Posterior vena cava (tissue), 2 donors: ENCODE data around the gene CEP120. TPM values are rescaled to one million over a fixed set of nuclear protein-coding genes. Genes with fewer than 3 reads are reported as not detected.
"Not testable (repeated sequence)": the region's sequence is repeated elsewhere in the genome, so short reads cannot be mapped to it uniquely, and the experiment has no call there.

Source experiments
- DNase-seq: peaks from one replicate; pipeline ENCODE4 v3.0.0-alpha.2; 2020; ENCODE audit warnings: low spot score
- intact Hi-C, 2 donors: fragments of 100-400 bp; cut with DNase I; formaldehyde crosslinking; loops; one replicate each; pipeline versions ENCODE4 v1.14.1 to v1.14.2; 2022 to 2023
- total RNA-seq, 2 donors: library from RNA; stranded (reverse); fragmentation: NEBNext Ultra II Directional; extraction: Animal tissue kit (Norgen Biotek cat#: 25700); gene quantifications; one replicate each; pipeline ENCODE4 v1.2.1, GENCODE V29; 2021
- donor health status: DM: yes; HTN: yes; CAD: no.
- donor health status: DM: yes; HTN: yes; CAD: no.

Gene CEP120
- total RNA-seq, 2 donors from 2014 or later = 14.8 to 18.2 TPM

- no peak for DNase-seq
- intact Hi-C loops = no loop called here
Observed at GRCh38 chr5:123440456-123441181, 17.4 kb upstream of the CEP120 start.

- intact Hi-C loops = no loop called here
- DNase-seq = no peak
Observed at GRCh38 chr5:123439709-123440108, 16.5 kb upstream of the CEP120 start.

GRCh38 chr5:123438902-123439301 is 15.7 kb upstream of the CEP120 start:
- intact Hi-C loops = no loop called here
- DNase-seq = no peak

- intact Hi-C loops = no loop called here
Observed at GRCh38 chr5:123438244-123438643, 15.0 kb upstream of the CEP120 start.

GRCh38 chr5:123436201-123436600 is 13.0 kb upstream of the CEP120 start:
- DNase-seq = no peak
- intact Hi-C loops = no loop called here

More at GRCh38 chr5:123438244-123438643, 15.0 kb upstream of the CEP120 start:
- DNase-seq = no peak

GRCh38 chr5:123434796-123435195 is 11.6 kb upstream of the CEP120 start:
- DNase-seq = no peak
- intact Hi-C loops = no loop called here

GRCh38 chr5:123433596-123433995 is 10.4 kb upstream of the CEP120 start:
- intact Hi-C loops = no loop called here

GRCh38 chr5:123430441-123430840 is 7.2 kb upstream of the CEP120 start:
- DNase-seq, intact Hi-C loops: not testable (repeated sequence)

More at GRCh38 chr5:123433596-123433995, 10.4 kb upstream of the CEP120 start:
- DNase-seq = no peak

GRCh38 chr5:123429993-123430392 is 6.8 kb upstream of the CEP120 start:
- intact Hi-C loops = loop anchor here in 1 of 2 donors (5.0 kb wide), 1 partner anchor 182 kb away; no protein-coding TSS in a partner anchor
- DNase-seq = no peak

GRCh38 chr5:123429221-123429954 is 6.2 kb upstream of the CEP120 start:
- no peak for DNase-seq
- intact Hi-C loops = loop anchor here in 1 of 2 donors (5.0 kb wide), 1 partner anchor 183 kb away; no protein-coding TSS in a partner anchor

GRCh38 chr5:123428521-123429220 is 5.5 kb upstream of the CEP120 start:
- DNase-seq = no peak
- intact Hi-C loops = loop anchor here in 1 of 2 donors (5.0 kb wide), 1 partner anchor 184 kb away; no protein-coding TSS in a partner anchor

- intact Hi-C loops = loop anchor here in 1 of 2 donors (5.0 kb wide), 1 partner anchor 185 kb away; no protein-coding TSS in a partner anchor
- DNase-seq = no peak
Observed at GRCh38 chr5:123427281-123427680, 4.1 kb upstream of the CEP120 start.

GRCh38 chr5:123425431-123425830 is 2.2 kb upstream of the CEP120 start:
- intact Hi-C loops = loop anchor here in 1 of 2 donors (5.0 kb wide), 1 partner anchor 187 kb away; no protein-coding TSS in a partner anchor
- DNase-seq = no peak

- intact Hi-C loops = no loop called here
- DNase-seq = no peak
Observed at GRCh38 chr5:123422433-123423277, 548 bp downstream of the CEP120 start.

GRCh38 chr5:123421773-123422172 is 1.4 kb downstream of the CEP120 start:
- no peak for DNase-seq
- intact Hi-C loops = no loop called here

- no peak for DNase-seq
Observed at GRCh38 chr5:123414974-123415373, 8.2 kb downstream of the CEP120 start.

GRCh38 chr5:123412206-123412605 is 11.0 kb downstream of the CEP120 start:
- DNase-seq = no peak
- intact Hi-C loops = no loop called here

More at GRCh38 chr5:123414974-123415373, 8.2 kb downstream of the CEP120 start:
- intact Hi-C loops = no loop called here

- intact Hi-C loops, DNase-seq: not testable (repeated sequence)
Observed at GRCh38 chr5:123401999-123402398, 21.2 kb downstream of the CEP120 start.

- DNase-seq = no peak
- intact Hi-C loops = no loop called here
Observed at GRCh38 chr5:123401320-123401719, 21.9 kb downstream of the CEP120 start.
